HL-60 (cell line): ENCODE measurements around the gene FNDC5.

ENCODE experiments used
- DNase-seq, 2 experiments: peaks; one replicate each; pipeline ENCODE4 v3.0.0-alpha.2; 2010 to 2020; ENCODE audit warnings: low read depth in 1 of 2, low spot score in 1 of 2
- H3K27ac ChIP-seq: fragments of 250-450 bp; sonication (Bioruptor Pico); replicated peaks from 2 replicates; pipeline ENCODE4 v1.5.1; 2020; ENCODE audit warnings: mild to moderate bottlenecking, moderate library complexity
- H3K27me3 ChIP-seq: fragments of 250-450 bp; sonication (Bioruptor Pico); 2 replicates; pipeline ENCODE4 v1.5.1; 2021; ENCODE audit warnings: mild to moderate bottlenecking, moderate library complexity; ENCODE audit not compliant: insufficient read depth, poor library complexity, severe bottlenecking
- H3K4me3 ChIP-seq: replicated peaks from 2 replicates; pipeline ENCODE4 v1.5.1; 2011; ENCODE audit warnings: mild to moderate bottlenecking, control low read depth, low read length; ENCODE audit not compliant: insufficient read depth
- CTCF ChIP-seq: IDR thresholded peaks from one replicate; pipeline ENCODE4 v1.5.1; 2011; ENCODE audit warnings: low read length, control low read depth, inconsistent platforms; ENCODE audit not compliant: insufficient read depth
- GABPA ChIP-seq: IDR thresholded peaks from 2 replicates; pipeline ENCODE4 v1.6.1; 2012; ENCODE audit warnings: low read depth
- POLR2AphosphoS5 ChIP-seq: IDR thresholded peaks from 2 replicates; pipeline ENCODE4 v1.6.1; 2012; ENCODE audit warnings: low read depth
- SPI1 ChIP-seq: IDR thresholded peaks from 2 replicates; pipeline ENCODE4 v1.6.1; 2012; ENCODE audit warnings: low read depth, mild to moderate bottlenecking, borderline replicate concordance
- TF ChIP-seq, protein P1 (sequence below): IDR thresholded peaks from 2 replicates; pipeline ENCODE4 v1.6.1; 2012; ENCODE audit warnings: low read depth; ENCODE audit not compliant: insufficient replicate concordance

FNDC5 gene

GRCh38 chr1:32865639-32866405, 4.9 kb downstream of the FNDC5 start:
- DNase-seq: no peak
- peaks cover 9% of the 10 kb centered on the region for H3K27me3 ChIP-seq
- no peak overlapping the region for H3K4me3 ChIP-seq
- no peak overlapping the region for H3K27ac ChIP-seq
- no peak for TF ChIP-seq POLR2AphosphoS5
- TF ChIP-seq, protein P1, sequence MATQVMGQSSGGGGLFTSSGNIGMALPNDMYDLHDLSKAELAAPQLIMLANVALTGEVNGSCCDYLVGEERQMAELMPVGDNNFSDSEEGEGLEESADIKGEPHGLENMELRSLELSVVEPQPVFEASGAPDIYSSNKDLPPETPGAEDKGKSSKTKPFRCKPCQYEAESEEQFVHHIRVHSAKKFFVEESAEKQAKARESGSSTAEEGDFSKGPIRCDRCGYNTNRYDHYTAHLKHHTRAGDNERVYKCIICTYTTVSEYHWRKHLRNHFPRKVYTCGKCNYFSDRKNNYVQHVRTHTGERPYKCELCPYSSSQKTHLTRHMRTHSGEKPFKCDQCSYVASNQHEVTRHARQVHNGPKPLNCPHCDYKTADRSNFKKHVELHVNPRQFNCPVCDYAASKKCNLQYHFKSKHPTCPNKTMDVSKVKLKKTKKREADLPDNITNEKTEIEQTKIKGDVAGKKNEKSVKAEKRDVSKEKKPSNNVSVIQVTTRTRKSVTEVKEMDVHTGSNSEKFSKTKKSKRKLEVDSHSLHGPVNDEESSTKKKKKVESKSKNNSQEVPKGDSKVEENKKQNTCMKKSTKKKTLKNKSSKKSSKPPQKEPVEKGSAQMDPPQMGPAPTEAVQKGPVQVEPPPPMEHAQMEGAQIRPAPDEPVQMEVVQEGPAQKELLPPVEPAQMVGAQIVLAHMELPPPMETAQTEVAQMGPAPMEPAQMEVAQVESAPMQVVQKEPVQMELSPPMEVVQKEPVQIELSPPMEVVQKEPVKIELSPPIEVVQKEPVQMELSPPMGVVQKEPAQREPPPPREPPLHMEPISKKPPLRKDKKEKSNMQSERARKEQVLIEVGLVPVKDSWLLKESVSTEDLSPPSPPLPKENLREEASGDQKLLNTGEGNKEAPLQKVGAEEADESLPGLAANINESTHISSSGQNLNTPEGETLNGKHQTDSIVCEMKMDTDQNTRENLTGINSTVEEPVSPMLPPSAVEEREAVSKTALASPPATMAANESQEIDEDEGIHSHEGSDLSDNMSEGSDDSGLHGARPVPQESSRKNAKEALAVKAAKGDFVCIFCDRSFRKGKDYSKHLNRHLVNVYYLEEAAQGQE: no peak
- no peak for TF ChIP-seq GABPA
- no peak for TF ChIP-seq SPI1

DNA sequence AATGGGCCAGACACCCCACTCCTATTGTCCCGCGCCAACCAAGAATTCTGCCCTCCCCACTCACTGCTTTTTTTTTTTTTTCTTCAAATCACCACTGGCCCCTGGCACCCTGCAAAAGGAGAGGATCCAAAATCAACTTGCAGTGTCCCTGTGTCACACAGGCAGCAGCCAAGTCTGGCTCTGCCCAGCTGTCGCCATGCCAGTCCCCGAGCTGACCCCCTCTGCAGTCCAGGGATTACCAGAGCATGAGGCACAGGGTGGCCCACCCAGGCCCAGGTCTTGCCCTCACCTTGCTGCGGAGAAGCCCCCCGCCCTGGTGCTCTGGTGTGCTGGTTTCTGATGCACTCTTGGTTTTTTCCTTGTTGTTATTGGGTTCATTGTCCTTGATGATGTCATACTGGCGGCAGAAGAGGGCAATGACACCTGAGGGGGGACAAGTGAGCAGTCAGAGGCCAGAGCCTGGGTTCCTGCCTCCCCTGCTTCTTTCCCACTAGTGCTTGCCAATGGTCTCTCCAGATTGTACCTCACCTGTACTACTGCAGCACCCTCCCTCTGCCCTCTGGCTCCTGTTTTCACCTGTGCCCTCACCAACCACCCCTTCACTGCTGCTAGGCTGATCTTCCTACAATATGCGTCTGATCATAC, 6.2 kb downstream of the FNDC5 start:
- Histone ChIP-seq H3K27me3 (no peaks in the 10 kb centered on the region), H3K27ac (no peak overlapping the region), H3K4me3 (no peak overlapping the region)
- DNase-seq: no peak
- no peak for TF ChIP-seq SPI1
- TF ChIP-seq, protein P1: no peak
- no peak for TF ChIP-seq POLR2AphosphoS5
- TF ChIP-seq GABPA: no peak
- TF ChIP-seq CTCF: no peak

DNA sequence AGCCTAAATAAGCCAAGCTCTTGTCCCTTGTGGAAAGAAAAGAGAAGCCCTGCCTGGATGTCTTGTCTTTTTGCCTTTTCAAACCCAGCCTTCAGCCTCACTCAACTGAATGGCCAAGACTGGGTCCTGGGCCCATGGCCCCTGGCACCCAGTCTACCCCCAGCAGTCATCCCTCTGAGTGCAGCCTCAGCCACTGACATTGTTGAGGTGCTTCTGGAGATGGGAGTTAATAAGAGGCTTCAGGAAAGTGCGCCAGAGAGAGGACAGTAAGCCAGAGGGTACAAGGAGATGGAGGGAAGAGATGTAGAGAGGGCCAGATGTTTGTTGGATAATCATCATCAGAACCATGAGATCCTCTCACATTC, 6.8 kb downstream of the FNDC5 start:
- no peak overlapping the region for H3K27ac ChIP-seq
- DNase-seq: no peak
- no peak overlapping the region for H3K4me3 ChIP-seq
- no peak for TF ChIP-seq POLR2AphosphoS5
- no peaks in the 10 kb centered on the region for H3K27me3 ChIP-seq

GRCh38 chr1:32863218-32863880, 7.4 kb downstream of the FNDC5 start:
- Histone ChIP-seq H3K4me3 (no peak overlapping the region), H3K27me3 (no peaks in the 10 kb centered on the region), H3K27ac (no peak overlapping the region)
- TF ChIP-seq SPI1 (no peak), CTCF (no peak), GABPA (no peak), POLR2AphosphoS5 (no peak)
- TF ChIP-seq, protein P1: no peak
- DNase-seq: no peak
